COLO668 (cell line): ENCODE data around the gene BTG2.
"Not testable (repeated sequence)": the region's sequence is repeated elsewhere in the genome, so short reads cannot be mapped to it uniquely, and the experiment has no call there.

ENCODE experiments used
- DNase-seq: peaks from one replicate; lab custom pipeline; 2025; ENCODE audit not compliant: unreplicated experiment; lab: John Stamatoyannopoulos, UW

The BTG2 gene

DNA sequence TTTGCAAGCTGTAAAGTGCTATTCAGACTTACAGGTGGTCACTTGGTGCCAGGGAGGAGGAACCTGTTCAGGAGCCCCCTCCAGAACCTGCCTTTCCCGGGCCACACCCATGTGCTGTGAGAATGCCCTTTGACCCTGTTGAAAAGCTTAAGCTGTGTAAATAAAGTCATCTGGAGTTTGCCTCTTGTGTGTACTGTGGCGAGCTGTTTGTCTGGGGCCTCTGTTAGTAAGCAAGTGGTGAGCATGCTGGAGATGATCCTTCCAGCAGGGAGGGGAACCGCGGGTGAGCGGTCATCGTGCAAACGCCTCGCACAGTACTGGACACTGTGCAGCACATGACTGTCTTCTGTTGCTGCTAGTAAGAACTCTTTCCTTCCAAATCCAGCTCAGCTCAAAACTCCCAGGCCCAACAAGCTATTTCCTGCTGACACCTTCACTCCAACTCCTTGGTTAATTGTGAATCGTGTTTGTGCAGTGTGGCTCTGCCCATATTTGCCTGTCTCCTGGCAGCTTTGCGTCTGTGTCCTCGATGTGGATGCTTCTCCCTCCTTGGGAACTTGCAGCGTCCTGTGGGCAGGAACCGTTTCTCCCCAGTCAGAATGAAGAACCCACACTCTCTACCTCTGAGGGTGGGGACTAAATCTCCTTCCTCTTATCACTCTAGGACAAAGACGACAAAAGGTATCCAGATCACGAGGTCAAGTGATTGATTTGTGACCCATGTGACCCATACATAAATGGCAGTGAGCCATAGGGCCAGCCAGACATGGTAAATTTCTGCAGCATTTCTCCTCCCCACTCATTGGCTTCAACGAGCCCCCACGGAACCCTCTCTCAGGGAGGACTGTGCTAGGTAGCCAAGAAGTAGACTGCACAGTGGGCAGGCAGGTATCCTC, 13.9 kb upstream of the BTG2 start:
- DNase-seq, result peak; percentile 86

- DNase-seq, result no peak
Observed at GRCh38 chr1:203295796-203296195, 9.5 kb upstream of the BTG2 start.

- DNase-seq, result no peak
Observed at GRCh38 chr1:203296460-203297073, 8.8 kb upstream of the BTG2 start.

DNA sequence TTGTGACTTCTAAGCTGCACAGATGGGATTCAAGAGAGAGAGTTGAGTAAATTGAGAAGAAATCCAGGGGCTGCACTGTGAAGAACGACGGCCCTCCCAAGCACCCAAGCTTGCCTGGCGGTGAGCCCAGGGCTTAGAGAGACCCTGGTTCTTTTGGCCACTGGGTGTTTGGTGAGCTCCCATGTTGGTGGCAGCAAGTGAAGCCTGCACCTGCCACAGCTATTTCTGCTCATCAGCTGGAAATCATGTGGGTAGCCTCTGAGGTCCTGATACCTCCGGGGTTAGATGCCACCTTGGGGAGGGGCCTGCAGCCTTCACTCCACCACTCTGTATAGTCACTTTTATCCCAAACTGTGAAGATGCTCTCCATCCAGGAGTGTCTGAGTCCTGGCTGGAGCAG, 6.2 kb upstream of the BTG2 start:
- no peak for DNase-seq

GRCh38 chr1:203299719-203300429, 5.4 kb upstream of the BTG2 start:
- DNase-seq, result not testable (repeated sequence)

GRCh38 chr1:203300441-203301330, 4.6 kb upstream of the BTG2 start:
- DNase-seq, result no peak

DNA sequence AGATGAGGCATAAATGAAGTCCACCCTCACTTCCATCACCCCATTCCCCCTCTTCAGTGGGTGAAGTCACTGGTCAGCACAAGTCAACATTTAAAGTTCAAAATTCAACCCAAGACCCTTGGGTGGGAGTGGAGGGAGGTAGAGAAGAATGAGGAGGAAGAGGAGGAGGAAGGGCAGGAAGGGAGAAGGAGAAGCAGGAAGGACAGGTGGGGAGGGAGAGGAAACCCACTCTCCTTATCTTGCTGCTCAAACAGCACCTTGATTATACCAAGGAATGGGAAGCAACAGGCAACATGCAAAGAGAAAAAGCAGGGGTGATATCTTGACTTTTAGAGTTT, 4.0 kb upstream of the BTG2 start:
- no peak for DNase-seq

- DNase-seq, result no peak
Observed at GRCh38 chr1:203302456-203302855, 2.9 kb upstream of the BTG2 start.

GRCh38 chr1:203302894-203303293, 2.4 kb upstream of the BTG2 start:
- no peak for DNase-seq

GRCh38 chr1:203304391-203304918, 864 bp upstream of the BTG2 start:
- no peak for DNase-seq

GRCh38 chr1:203305809-203306088, 430 bp downstream of the BTG2 start:
- no peak for DNase-seq

DNA sequence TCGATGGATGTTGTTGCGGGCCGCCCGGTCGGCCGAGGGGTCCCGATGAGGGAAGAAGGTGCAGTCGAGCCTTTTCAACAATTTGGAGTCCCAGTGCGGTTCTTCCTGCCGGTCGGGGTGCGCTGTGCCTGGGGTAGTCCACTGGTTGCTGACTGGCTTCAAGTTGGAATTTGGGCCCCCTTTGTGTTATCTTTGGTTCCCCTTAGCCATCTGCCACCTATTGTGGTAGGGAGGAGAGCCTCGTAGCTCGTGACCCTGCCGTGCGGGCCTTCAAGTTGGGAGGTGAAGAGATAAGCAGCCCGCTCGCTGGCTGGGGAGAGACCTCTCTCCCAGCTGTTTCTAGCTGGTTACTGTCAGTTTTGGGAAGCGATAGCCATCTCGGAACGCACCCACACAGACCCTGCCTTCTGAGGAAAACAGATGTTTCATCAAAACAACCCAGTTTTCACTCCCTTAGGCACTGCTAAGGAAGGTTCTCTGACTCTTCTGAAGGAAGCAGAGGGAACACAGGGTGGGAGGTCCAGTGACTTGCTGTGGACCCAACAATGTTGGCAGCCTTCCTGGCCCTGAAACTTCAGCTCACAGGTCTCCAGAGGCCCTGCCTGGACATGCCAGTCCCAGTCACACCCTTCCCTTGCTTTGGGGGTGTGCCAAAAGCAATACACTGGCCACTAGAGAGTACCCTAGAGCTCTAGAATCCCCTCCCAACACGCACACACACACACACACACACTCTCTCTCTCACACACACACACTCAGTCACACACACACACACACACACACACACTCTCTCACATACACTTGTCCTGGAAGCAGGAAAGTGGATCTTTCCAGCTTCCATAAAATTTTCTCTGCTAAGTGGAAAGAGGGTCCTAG, 1.0 kb downstream of the BTG2 start:
- peak; percentile 73 for DNase-seq

- DNase-seq, result peak; percentile 58
Observed at GRCh38 chr1:203306965-203307541, 1.7 kb downstream of the BTG2 start.

GRCh38 chr1:203307641-203308126, 2.4 kb downstream of the BTG2 start:
- DNase-seq, result no peak

DNA sequence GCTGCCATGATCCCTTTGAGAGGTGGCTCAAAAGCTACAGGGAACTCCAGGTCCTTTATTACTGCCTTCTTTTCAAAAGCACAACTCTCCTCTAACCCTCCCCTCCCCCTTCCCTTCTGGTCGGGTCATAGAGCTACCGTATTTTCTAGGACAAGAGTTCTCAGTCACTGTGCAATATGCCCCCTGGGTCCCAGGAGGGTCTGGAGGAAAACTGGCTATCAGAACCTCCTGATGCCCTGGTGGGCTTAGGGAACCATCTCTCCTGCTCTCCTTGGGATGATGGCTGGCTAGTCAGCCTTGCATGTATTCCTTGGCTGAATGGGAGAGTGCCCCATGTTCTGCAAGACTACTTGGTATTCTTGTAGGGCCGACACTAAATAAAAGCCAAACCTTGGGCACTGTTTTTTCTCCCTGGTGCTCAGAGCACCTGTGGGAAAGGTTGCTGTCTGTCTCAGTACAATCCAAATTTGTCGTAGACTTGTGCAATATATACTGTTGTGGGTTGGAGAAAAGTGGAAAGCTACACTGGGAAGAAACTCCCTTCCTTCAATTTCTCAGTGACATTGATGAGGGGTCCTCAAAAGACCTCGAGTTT, 3.1 kb downstream of the BTG2 start:
- DNase-seq, result no peak

DNA sequence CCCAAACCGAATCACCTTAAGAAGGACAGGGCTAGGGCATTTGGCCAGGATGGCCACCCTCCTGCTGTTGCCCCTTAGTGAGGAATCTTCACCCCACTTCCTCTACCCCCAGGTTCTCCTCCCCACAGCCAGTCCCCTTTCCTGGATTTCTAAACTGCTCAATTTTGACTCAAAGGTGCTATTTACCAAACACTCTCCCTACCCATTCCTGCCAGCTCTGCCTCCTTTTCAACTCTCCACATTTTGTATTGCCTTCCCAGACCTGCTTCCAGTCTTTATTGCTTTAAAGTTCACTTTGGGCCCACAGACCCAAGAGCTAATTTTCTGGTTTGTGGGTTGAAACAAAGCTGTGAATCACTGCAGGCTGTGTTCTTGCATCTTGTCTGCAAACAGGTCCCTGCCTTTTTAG, 3.6 kb downstream of the BTG2 start:
- no peak for DNase-seq

DNA sequence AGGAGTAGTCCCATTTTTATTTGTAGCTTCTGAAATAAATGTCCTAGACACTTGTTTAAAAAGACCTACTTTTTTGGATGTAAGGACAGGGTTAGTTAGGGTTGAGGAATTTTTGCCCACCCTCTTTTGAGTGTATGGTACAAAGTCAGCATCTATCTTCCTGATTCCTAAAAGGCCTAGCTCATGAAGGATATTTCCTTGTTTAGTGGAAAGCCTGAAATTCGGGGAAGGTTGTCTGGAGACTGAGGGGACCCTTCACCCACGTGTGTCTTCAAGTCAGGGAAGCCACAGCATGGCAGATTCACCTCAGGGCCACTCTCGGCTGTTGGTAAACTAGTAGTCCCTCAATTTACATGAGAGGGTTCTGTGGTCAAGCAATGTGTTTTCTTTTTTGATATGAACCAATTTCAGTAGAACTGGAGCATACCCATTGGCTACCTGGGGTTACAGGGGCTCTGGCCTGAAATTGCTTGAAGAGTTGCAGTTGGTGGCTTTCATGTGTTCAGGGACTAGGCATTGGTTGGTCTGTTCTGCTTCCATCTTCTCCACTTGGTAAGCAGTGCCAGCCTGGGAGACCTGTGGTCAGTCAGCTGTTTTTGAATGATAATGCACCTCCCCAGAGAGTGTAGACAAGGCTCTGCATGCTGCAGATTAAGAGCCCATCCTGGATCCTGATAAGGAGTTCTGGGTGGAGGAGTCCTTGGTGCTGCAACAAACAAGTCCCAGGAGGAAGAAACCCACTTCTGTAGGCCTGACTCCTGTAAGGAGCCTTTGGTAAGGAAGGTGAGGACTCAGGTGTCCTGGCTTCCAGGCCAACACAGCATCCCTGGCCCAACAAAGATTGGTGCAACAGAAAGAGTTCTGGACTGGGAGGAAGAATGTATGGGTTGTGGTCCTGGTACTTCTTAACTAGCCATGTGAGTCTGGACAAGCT, 6.3 kb downstream of the BTG2 start:
- DNase-seq, result no peak
